BLaER1 (cell line): Measurements from ENCODE around the gene JTB.
"Not testable (repeated sequence)": the region's sequence is repeated elsewhere in the genome, so short reads cannot be mapped to it uniquely, and the experiment has no call there.

ENCODE experiments used
- H3K27ac ChIP-seq: shearing (Covaris generic); formaldehyde crosslinking; 2 replicates; pipeline ENCODE4 v1.8.1; 2022
- H3K27me3 ChIP-seq: shearing (Covaris generic); formaldehyde crosslinking; 2 replicates; pipeline ENCODE4 v1.8.1; 2022
- H3K36me3 ChIP-seq: shearing (Covaris generic); formaldehyde crosslinking; 2 replicates; pipeline ENCODE4 v1.8.1; 2022
- H3K4me1 ChIP-seq: shearing (Covaris generic); formaldehyde crosslinking; 2 replicates; pipeline ENCODE4 v1.8.1; 2022
- H3K4me2 ChIP-seq: shearing (Covaris generic); formaldehyde crosslinking; 2 replicates; pipeline ENCODE4 v1.8.1; 2022
- H3K4me3 ChIP-seq: shearing (Covaris generic); formaldehyde crosslinking; 2 replicates; pipeline ENCODE4 v1.8.1; 2022
- H3K9ac ChIP-seq: shearing (Covaris generic); formaldehyde crosslinking; 2 replicates; pipeline ENCODE4 v1.8.1; 2022
- H3K9me3 ChIP-seq: shearing (Covaris generic); formaldehyde crosslinking; 2 replicates; pipeline ENCODE4 v1.8.1; 2022
- H4K20me1 ChIP-seq: shearing (Covaris generic); formaldehyde crosslinking; 2 replicates; pipeline ENCODE4 v1.8.1; 2022
- Cebpa-rat ChIP-seq: shearing (Covaris generic); IDR thresholded peaks from 2 replicates; pipeline ENCODE4 v1.8.1; 2022

The JTB gene

DNA sequence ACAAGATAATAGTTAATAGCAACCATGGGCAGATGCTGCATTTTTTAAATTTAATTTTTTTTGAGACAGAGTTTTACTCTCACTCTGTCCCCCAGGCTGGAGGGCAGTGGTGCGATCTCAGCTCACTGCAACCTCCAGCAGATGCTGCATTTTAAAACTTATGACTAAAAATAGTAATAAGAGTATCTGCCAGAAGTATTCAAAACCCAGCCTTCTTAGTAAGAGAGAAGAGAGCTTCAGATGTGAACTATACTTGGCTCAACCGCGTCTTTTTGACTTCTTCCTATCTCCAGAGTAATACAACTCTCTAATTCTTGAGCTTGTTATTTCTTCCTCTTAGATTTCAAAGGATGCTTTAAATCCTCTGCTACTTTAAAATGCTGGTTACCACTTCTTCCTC lies 17.7 kb upstream of the JTB start:
- H3K27ac ChIP-seq, result no peak overlapping the region

GRCh38 chr1:153991806-153992205 lies 14.3 kb upstream of the JTB start:
- Histone ChIP-seq H3K27ac (peak overlapping the region; percentile 99), H3K27me3 (no peaks in the 10 kb centered on the region), H3K4me1 (peaks cover 42% of the 10 kb centered on the region), H3K4me3 (peak overlapping the region; percentile 85), H3K4me2 (peak overlapping the region; percentile 91), H3K36me3 (peaks cover 47% of the 10 kb centered on the region), H3K9me3 (no peaks in the 10 kb centered on the region), H4K20me1 (peaks cover 25% of the 10 kb centered on the region), H3K9ac (peak overlapping the region; percentile 99)
- TF ChIP-seq Cebpa-rat, result no peak

More for the DNA sequence above, 17.7 kb upstream of the JTB start:
- Histone ChIP-seq H3K4me3 (no peak overlapping the region), H3K27me3 (no peaks in the 10 kb centered on the region), H3K4me2 (no peak overlapping the region), H3K36me3 (peaks cover 47% of the 10 kb centered on the region), H3K4me1 (peaks cover 25% of the 10 kb centered on the region), H3K9ac (no peak overlapping the region), H3K9me3 (no peaks in the 10 kb centered on the region), H4K20me1 (peaks cover 25% of the 10 kb centered on the region)
- TF ChIP-seq Cebpa-rat, result no peak

DNA sequence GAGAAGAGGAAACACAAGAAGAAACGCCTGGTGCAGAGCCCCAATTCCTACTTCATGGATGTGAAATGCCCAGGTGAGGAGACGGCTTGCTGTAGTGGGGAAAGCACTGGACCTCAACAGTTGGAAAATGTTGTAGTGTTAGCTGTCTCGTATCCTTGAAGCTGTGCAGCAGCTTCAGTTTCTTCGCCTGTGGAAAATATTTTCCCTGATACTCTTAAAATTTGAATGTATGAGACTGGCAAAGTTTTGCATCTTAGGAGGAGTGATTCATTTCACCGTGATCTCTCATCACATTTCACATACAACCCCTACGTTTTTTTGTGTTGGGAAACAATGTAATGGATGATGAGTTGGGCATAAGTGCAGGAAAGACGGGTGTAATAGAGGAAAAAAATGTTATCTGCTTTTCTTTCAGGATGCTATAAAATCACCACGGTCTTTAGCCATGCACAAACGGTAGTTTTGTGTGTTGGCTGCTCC lies 13.7 kb upstream of the JTB start:
- Histone ChIP-seq H3K27me3 (no peaks in the 10 kb centered on the region), H3K4me3 (peak overlapping the region; percentile 85), H3K4me2 (peak overlapping the region; percentile 91), H4K20me1 (peaks cover 25% of the 10 kb centered on the region), H3K36me3 (peaks cover 46% of the 10 kb centered on the region), H3K9ac (peak overlapping the region; percentile 99), H3K4me1 (peaks cover 46% of the 10 kb centered on the region), H3K27ac (peak overlapping the region; percentile 99), H3K9me3 (no peaks in the 10 kb centered on the region)
- no peak for TF ChIP-seq Cebpa-rat

DNA sequence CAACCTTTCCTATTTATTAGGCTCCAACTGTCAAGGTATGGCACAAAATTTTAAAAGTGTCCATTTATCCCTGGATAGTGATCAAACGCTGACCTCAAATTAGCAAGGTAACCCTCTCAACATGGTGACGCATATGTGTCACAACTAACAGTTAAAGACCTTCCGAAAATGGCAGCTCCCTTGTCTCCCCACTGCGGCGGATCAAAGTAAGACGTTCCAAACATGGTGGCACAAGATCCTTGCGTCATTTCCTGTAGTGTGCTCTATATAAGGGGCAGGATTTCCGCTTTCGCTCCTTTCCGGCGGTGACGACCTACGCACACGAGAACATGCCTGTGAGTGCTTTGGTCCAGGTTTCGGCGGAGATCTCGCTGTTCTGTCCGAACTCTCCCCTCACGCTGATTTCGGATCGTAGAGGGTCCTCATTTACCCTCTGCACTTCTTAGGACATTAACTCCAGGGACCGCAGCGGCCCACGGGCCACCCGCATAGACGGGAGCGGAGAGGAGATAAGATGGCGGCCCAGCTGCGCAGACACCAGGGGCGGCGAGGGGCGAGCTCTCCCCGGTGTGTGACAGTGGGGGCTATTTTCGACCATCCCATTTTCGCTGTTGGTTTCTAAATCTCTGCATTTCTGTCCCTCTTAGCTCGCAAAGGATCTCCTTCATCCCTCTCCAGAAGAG lies 13.1 kb upstream of the JTB start, which contains the start of gene RPS27:
Gene RPS27, plus strand, starts transcription at position 295 of the 683 bp plus-strand sequence. Its CDS starts 35 bp downstream, at position 330.
- H3K36me3 ChIP-seq, result peaks cover 40% of the 10 kb centered on the region

DNA sequence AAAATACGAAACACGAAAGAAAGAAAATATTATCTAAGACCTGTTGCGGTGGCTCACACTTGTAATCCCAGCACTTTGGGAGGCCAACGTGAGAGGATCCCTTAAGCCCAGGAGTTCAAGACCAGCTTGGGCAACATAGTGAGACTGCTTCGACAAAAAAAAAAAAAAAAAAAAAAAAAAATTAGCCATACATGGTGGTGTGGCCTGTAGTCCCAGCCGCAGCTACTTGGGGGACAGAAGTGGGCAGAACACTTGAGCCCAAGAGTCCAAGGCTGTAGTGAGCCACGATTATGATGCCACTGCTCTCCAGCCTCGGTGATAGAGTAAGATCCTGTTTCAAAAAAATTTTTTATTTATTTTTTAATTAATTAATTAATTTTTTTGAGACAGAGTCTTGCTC lies 10.1 kb upstream of the JTB start:
- peaks cover 10% of the 10 kb centered on the region for H3K36me3 ChIP-seq
- no peaks in the 10 kb centered on the region for H3K9me3 ChIP-seq
- no peak for TF ChIP-seq Cebpa-rat
- peak overlapping the region; percentile 66 for H3K27ac ChIP-seq
- H3K9ac ChIP-seq, result peak overlapping the region; percentile 54
- peak overlapping the region; percentile 66 for H3K4me3 ChIP-seq
- peak overlapping the region; percentile 96 for H3K4me2 ChIP-seq
- peaks cover 14% of the 10 kb centered on the region for H4K20me1 ChIP-seq
- peaks cover 55% of the 10 kb centered on the region for H3K4me1 ChIP-seq
- H3K27me3 ChIP-seq, result no peaks in the 10 kb centered on the region

More for the DNA sequence above, 13.1 kb upstream of the JTB start, which contains the start of gene RPS27:
- H4K20me1 ChIP-seq, result peaks cover 25% of the 10 kb centered on the region
- H3K4me2 ChIP-seq, result peak within 1 kb of the TSS; percentile 91
- H3K9me3 ChIP-seq, result no peaks in the 10 kb centered on the region
- 0 out of 2 replicates have a peak, but pooled peaks have one; percentile 23 for TF ChIP-seq Cebpa-rat
- no peaks in the 10 kb centered on the region for H3K27me3 ChIP-seq
- H3K27ac ChIP-seq, result peak within 1 kb of the TSS; percentile 99
- peak within 1 kb of the TSS; percentile 99 for H3K9ac ChIP-seq
- H3K4me3 ChIP-seq, result peak within 1 kb of the TSS; percentile 85
- H3K4me1 ChIP-seq, result peaks cover 51% of the 10 kb centered on the region

DNA sequence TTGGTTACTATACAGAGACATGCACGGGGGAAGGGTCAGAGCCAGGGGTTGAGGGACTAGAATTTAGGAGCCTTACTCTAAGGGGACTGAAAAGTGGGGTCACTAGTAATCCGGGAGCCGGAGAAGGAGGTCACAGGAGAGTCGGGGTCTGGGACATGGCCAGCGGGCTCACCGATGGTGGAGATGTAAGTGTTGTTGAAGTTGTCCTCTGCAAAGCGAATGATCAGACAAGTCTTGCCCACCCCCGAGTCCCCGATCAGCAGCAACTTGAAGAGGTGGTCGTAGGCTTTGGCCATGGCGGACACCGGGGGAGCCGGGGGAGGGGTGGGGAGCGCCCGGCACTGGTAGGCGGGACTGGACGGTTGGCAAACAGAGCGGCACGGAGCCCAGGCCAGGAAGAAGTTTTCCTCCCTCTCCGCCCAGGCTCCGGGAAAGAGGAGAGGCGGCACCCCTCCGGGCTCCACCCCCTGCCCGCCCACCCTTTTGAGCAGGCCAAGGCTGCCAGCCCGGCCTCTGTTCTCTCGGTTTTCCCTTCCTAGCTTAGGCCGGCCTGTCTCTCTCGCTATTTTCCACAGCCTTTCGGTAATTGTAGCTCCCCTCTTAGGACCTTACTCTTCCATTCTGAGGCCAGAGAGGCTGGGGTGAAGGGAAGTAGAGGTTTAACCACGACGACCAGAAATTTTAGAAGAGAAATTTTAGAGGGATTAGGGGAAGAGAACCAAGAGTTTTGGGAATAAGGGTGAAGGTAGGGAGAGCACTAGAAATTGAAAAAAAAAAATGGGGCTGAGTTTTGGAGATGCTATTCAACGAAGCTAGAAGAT lies 8.7 kb upstream of the JTB start, which contains the start of gene RAB13:
Gene RAB13, minus strand, starts transcription at position 399 of the 821 bp plus-strand sequence. Its CDS starts 103 bp downstream, at position 296.
- Histone ChIP-seq H3K4me3 (peak within 1 kb of the TSS; percentile 66), H3K27ac (peak within 1 kb of the TSS; percentile 66), H3K4me1 (peaks cover 42% of the 10 kb centered on the region), H3K9ac (peak within 1 kb of the TSS; percentile 73), H4K20me1 (no peaks in the 10 kb centered on the region), H3K36me3 (no peaks in the 10 kb centered on the region), H3K4me2 (peak within 1 kb of the TSS; percentile 96), H3K9me3 (no peaks in the 10 kb centered on the region), H3K27me3 (no peaks in the 10 kb centered on the region)
- no peak for TF ChIP-seq Cebpa-rat

- H3K36me3 ChIP-seq, result no peaks in the 10 kb centered on the region
- peak overlapping the region; percentile 73 for H3K9ac ChIP-seq
- peaks cover 42% of the 10 kb centered on the region for H3K4me1 ChIP-seq
- peak overlapping the region; percentile 30 for H3K27ac ChIP-seq
- H3K9me3 ChIP-seq, result no peaks in the 10 kb centered on the region
- H3K4me3 ChIP-seq, result peak overlapping the region; percentile 66
- H4K20me1 ChIP-seq, result no peaks in the 10 kb centered on the region
- TF ChIP-seq Cebpa-rat, result no peak
- H3K27me3 ChIP-seq, result no peaks in the 10 kb centered on the region
- peak overlapping the region; percentile 96 for H3K4me2 ChIP-seq
Observed at GRCh38 chr1:153985341-153985912, 8.0 kb upstream of the JTB start.

DNA sequence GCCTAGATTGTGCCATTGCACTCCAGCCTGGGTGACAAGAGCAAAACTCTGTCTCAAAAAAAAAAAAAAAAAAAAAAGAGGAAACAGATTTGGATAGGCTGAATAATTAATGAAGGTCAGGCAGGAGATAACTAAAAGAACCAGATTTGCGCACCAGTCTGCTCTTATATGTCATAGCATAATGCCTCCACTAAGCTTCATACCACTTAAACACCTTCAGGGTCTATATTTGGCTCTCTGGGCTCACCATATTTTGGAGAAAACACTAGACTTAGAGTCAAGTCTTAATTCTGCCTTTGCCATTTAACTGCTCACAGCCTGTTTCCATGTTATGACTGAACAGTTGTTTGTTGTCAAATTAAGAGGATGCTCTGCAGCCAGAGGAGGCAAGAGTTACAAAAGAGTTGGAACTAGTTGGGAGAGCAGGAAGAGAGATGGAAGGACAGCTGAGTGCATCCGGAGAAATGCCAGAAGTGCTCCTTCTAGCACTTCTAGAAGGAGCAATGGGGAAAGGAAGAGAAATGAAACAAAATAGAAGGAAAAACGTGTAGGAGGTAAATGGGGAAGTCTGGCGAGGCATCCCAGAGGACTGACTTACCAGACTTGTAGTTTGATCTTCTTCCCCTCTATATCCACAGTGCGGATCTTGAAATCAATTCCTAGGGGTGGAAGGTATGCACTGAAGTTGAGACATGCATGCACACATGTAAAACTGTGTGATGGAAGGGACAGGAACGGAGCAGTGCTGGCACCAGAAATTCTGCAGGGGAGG lies 6.8 kb upstream of the JTB start:
- H4K20me1 ChIP-seq, result no peaks in the 10 kb centered on the region
- H3K27ac ChIP-seq, result no peak overlapping the region
- H3K27me3 ChIP-seq, result no peaks in the 10 kb centered on the region
- H3K4me2 ChIP-seq, result peak overlapping the region; percentile 96
- H3K4me3 ChIP-seq, result no peak overlapping the region
- no peaks in the 10 kb centered on the region for H3K9me3 ChIP-seq
- H3K36me3 ChIP-seq, result no peaks in the 10 kb centered on the region
- no peak overlapping the region for H3K9ac ChIP-seq
- peaks cover 37% of the 10 kb centered on the region for H3K4me1 ChIP-seq
- no peak for TF ChIP-seq Cebpa-rat

GRCh38 chr1:153981735-153982134 lies 4.3 kb upstream of the JTB start:
- peaks cover 35% of the 10 kb centered on the region for H3K4me1 ChIP-seq
- H3K27ac ChIP-seq, H3K4me3 ChIP-seq, H3K9me3 ChIP-seq, H4K20me1 ChIP-seq, H3K4me2 ChIP-seq, H3K27me3 ChIP-seq, H3K9ac ChIP-seq, H3K36me3 ChIP-seq: not testable (repeated sequence)

DNA sequence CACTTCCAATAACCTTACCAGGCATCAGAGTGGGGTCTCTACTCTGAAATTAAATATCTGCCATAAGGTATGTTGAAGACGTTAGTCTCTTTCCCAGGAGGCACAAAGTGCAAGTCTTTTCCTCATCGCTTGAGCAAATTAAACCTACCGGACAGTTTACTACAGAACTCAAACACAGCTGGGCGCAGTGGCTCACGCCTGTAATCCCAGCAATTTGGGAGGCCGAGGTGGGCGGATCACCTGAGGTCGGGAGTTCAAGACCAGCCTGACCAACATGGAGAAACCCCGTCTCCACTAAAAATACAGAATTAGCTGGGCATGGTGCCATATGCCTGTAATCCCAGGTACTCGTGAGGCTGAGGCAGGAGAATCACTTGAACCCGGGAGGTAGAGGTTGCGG lies 1.6 kb upstream of the JTB start:
- H3K9ac ChIP-seq, H3K27me3 ChIP-seq, H3K9me3 ChIP-seq, H3K4me3 ChIP-seq, H3K27ac ChIP-seq: not testable (repeated sequence)
- Histone ChIP-seq H3K36me3 (peaks cover 21% of the 10 kb centered on the region), H4K20me1 (peaks cover 15% of the 10 kb centered on the region; the same call in 1 of the 2 replicates), H3K4me2 (peak overlapping the region; percentile 97), H3K4me1 (peaks cover 36% of the 10 kb centered on the region)
